Erythroblast (primary cell): ENCODE data around the gene TBXA2R.

ENCODE experiments used
- GATA1 ChIP-seq: IDR thresholded peaks from 2 replicates; pipeline ENCODE4 v1.6.1; 2011; ENCODE audit warnings: low read depth, mild to moderate bottlenecking, control low read depth, low read length, moderate library complexity
- POLR2A ChIP-seq: IDR thresholded peaks from 2 replicates; pipeline ENCODE4 v1.6.1; 2011; ENCODE audit warnings: mild to moderate bottlenecking, low read length

DNA sequence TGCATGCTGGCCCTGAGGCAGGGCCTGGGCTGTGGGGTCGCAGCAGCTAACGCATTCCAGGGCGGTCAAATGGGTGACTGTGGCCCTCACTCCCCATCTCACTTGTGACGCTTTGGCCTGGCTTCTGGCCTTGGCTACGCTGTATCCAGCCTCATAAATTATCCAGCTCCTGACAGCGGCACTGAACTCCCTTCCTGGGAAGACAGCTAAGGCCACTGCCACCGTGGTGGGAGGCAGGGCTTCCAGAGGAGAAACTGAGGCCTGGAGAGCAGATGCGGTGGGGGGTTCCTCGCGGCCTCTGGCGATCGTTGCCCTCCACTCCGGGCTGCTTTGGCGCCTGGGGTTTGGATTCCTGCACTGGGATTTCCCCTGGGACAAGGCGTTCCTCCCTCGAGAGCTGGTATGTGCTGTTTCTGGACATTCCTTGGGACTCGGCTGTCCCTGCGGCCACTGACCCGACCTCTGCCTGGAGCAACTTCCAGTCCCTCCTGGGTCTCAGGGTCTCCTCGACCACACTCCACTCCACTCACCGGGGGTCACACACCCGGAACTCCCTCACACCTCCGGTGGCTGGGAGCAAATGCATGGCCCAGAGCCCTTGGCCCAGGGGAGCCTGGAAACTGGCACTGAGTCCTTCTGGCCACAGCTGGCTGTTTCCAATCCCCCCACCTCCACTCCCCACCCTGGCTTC lies 3.4 kb downstream of the TBXA2R start:
- no peak for TF ChIP-seq POLR2A
- no peak for TF ChIP-seq GATA1
